ENCODE data around the gene HAUS1. TPM values are rescaled to one million over a fixed set of nuclear protein-coding genes. Genes with fewer than 3 reads are reported as not detected.
A peak's percentile ranks its signal among the peaks of the same experiment; 100 is the strongest.

HAUS1 gene
- total and polyA plus RNA-seq, 2 of the 4 experiments (the other 2 are of a cell fraction) = 25.3 to 33.4 TPM

DNA sequence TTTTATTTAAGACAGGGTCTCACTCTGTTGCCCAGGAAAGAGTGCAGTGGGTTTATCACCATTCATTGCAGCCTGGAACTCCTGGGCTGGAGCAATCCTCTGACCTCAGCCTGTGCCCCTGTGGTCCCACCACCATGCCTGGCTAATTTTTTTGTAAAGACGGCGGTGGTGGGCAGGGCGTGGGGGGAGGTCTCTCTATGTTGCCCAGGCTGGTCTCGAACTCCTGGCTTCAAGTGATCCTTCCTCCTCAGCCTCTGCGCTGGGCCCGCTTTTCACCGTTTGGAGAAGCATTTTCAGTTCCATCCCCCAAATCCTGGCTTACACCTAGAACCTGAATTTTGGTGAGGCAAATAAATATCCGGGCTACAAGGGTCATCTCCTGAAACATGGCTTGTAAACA, 4.7 kb upstream of the HAUS1 start:
- DNase-seq (no peak), ATAC-seq (ENCODE audit: low read depth) (no peak)
- ChIA-PET POLR2A (ENCODE audit: unreplicated experiment) (no interaction called here), CTCF (no interaction called here)
- Histone ChIP-seq H3K56ac (ENCODE audit: extremely low read depth, insufficient read depth, low read length) (no peak overlapping the region), H3K4me2 (ENCODE audit: low read depth, low read length) (no peak overlapping the region), H3K4me3 (ENCODE audit: insufficient read depth, low read depth, low read length) (no peak overlapping the region), H2BK15ac (ENCODE audit: low read depth, low read length) (no peak overlapping the region), H3K14ac (replicated peaks; ENCODE audit: low read depth, low read length) (no peak overlapping the region), H2AK9ac (replicated peaks; ENCODE audit: low read depth, low read length, poor library complexity) (peak overlapping the region; percentile 66), H3K36me3 (ENCODE audit: control insufficient read depth, insufficient read depth, low read length) (0 out of 2 replicates have a peak, but pooled peaks cover 2% of the 10 kb centered on the region), H2BK20ac (ENCODE audit: low read depth, low read length) (no peak overlapping the region), H3K79me1 (ENCODE audit: low read depth in 1 of 2, low read length in 2 of 2) (peaks cover 4 to 15% of the 10 kb centered on the region in 2 experiments), H3K9me3 (ENCODE audit: control insufficient read depth, insufficient read depth, low read length) (no peaks in the 10 kb centered on the region), H3K23ac (ENCODE audit: low read depth, low read length) (no peak overlapping the region), H2BK5ac (ENCODE audit: low read depth, low read length, poor library complexity, severe bottlenecking) (no peak overlapping the region), H3K4ac (ENCODE audit: low read depth, low read length) (no peak overlapping the region), H3K27me3 (ENCODE audit: control insufficient read depth, insufficient read depth, low read length) (no peaks in the 10 kb centered on the region), H2AFZ (replicated peaks; ENCODE audit: low read length, poor library complexity) (no peak overlapping the region), H3K18ac (ENCODE audit: low read depth, low read length) (no peak overlapping the region), H3K9ac (ENCODE audit: low read depth, low read length) (no peak overlapping the region), H4K8ac (ENCODE audit: low read depth in 2 of 2, low read length in 2 of 2) (peak overlapping the region in 1 of 2 experiments; percentile 98; a peak in 1 of 4 replicates), H3K27ac (ENCODE audit: insufficient read depth, low read length) (no peak overlapping the region), H2AK5ac (ENCODE audit: low read depth, low read length) (no peak overlapping the region), H4K5ac (ENCODE audit: low read depth, low read length) (no peak overlapping the region), H4K91ac (ENCODE audit: insufficient read depth, low read depth, low read length) (no peak overlapping the region), H3K4me1 (ENCODE audit: control insufficient read depth, insufficient read depth, low read length) (peaks cover 3% of the 10 kb centered on the region), H4K20me1 (ENCODE audit: insufficient read depth, low read length) (peaks cover 24% of the 10 kb centered on the region), H3K9me1 (ENCODE audit: insufficient read depth, low read length) (0 out of 2 replicates have a peak, but pooled peaks cover 3% of the 10 kb centered on the region), H2BK120ac (ENCODE audit: low read depth, low read length) (no peak overlapping the region)
- dilution Hi-C loops (cut with HindIII; ENCODE audit: low sequenced_read_pairs, unreplicated experiment) (no loop called here), in situ Hi-C loops (cut with MboI; ENCODE audit: low sequenced_read_pairs) (no loop called here), intact Hi-C loops (cut with micrococcal nuclease) (no loop called here)
- TF ChIP-seq CHD1 (IDR thresholded peaks at IDR 0.05; ENCODE audit: low read depth, low read length) = no peak
- no peak for TF ChIP-seq MAZ (IDR thresholded peaks at IDR 0.05; ENCODE audit: borderline replicate concordance, low read depth, low read length)
- 100% methylated on average over 4 of the region's 8 CpGs; no CpG with 5 or more reads in 1 of the 2 experiments for WGBS, 2 experiments (ENCODE audit: extremely low coverage in 2 of 2, insufficient read length in 1 of 2)
- BruUV-seq (replicated peaks) = no TSS peak

Measured in IMR-90 (cell line).